Endothelial cell of umbilical vein (primary cell): Measurements from ENCODE around the gene ALKBH6. TPM values are rescaled to one million over a fixed set of nuclear protein-coding genes. Genes with fewer than 3 reads are reported as not detected.

Experiments
- BruUV-seq: library from RNA; stranded (reverse); fragments of 400-500 nt; replicated peaks from 2 replicates; lab custom pipeline; 2021; lab: Mats Ljungman, UMichigan
- CTCF ChIA-PET: fragments of 300-600, 350-600 bp; sonication (Branson Sonifier 250); formaldehyde crosslinking; loops from one replicate; lab custom pipeline; 2021; ENCODE audit warnings: antibody characterized with exemption, inconsistent platforms; lab: Charles Lee
- POLR2A ChIA-PET: fragments of 300-600, 350-600 bp; sonication (Branson Sonifier 250); formaldehyde crosslinking; loops from one replicate; lab custom pipeline; 2021; ENCODE audit warnings: antibody characterized with exemption, inconsistent platforms; lab: Charles Lee
- DNase-seq: peaks from one replicate; pipeline ENCODE4 v3.0.0-alpha.2; 2011; ENCODE audit warnings: low read depth, low spot score
- FAIRE-seq: peaks from 2 replicates; lab custom pipeline; 2011; peaks lifted over from hg19 to GRCh38; lab: Jason Lieb, UNC
- H2AFZ ChIP-seq: 2 replicates; pipeline ENCODE4 v1.6.0; 2012; ENCODE audit warnings: low read depth, low read length, control low read depth, inconsistent platforms
- H3K27ac ChIP-seq: 2 replicates; pipeline ENCODE4 v1.5.1; 2011; ENCODE audit warnings: low read depth, mild to moderate bottlenecking, control low read depth, low read length, moderate library complexity; ENCODE audit not compliant: insufficient read depth
- H3K27me3 ChIP-seq, 2 experiments: 2 replicates each; pipeline versions ENCODE4 v1.6.0 to v1.6.1; 2011; ENCODE audit warnings: low read length in 2 of 2, mixed read lengths in 1 of 2; ENCODE audit not compliant: control insufficient read depth in 2 of 2, insufficient read depth in 2 of 2
- H3K36me3 ChIP-seq, 2 experiments: 2 replicates in 1 of 2; 3 replicates in 1 of 2; pipeline ENCODE4 v1.5.1; 2011; ENCODE audit warnings: low read length in 2 of 2, mild to moderate bottlenecking in 1 of 2, moderate library complexity in 1 of 2; ENCODE audit not compliant: control insufficient read depth in 2 of 2, insufficient read depth in 2 of 2; ENCODE audit errors: extremely low read depth in 1 of 2
- H3K4me1 ChIP-seq: 3 replicates; pipeline ENCODE4 v1.5.1; 2011; ENCODE audit warnings: mild to moderate bottlenecking, low read length; ENCODE audit not compliant: control insufficient read depth, insufficient read depth; ENCODE audit errors: extremely low read depth
- H3K4me2 ChIP-seq: 2 replicates; pipeline ENCODE4 v1.6.1; 2011; ENCODE audit warnings: low read length, control low read depth, mixed read lengths; ENCODE audit not compliant: insufficient read depth
- H3K4me3 ChIP-seq, 3 experiments: fragments of 200-600 bp in 1 of 3; sonication (generic), shearing (Covaris generic) in 1 of 3; replicated peaks in 1 of 3; 2 replicates each; pipeline ENCODE4 v1.5.1; 2011 to 2016; ENCODE audit warnings: control low read depth in 3 of 3, low read length in 3 of 3, mild to moderate bottlenecking in 2 of 3, inconsistent platforms in 1 of 3, low read depth in 1 of 3, moderate library complexity in 1 of 3; ENCODE audit not compliant: insufficient read depth in 1 of 3
- H3K79me2 ChIP-seq: 2 replicates; pipeline ENCODE4 v1.6.0; 2012; ENCODE audit warnings: low read length, inconsistent platforms; ENCODE audit not compliant: control insufficient read depth, insufficient read depth
- H3K9ac ChIP-seq: replicated peaks from 2 replicates; pipeline ENCODE3; 2011; ENCODE audit warnings: low read length, control low read depth; ENCODE audit not compliant: insufficient read depth; ENCODE audit errors: extremely low read depth
- H3K9me1 ChIP-seq: replicated peaks from 3 replicates; pipeline ENCODE4 v1.6.0; 2011; ENCODE audit warnings: mild to moderate bottlenecking, low read length; ENCODE audit not compliant: control insufficient read depth, insufficient read depth; ENCODE audit errors: extremely low read depth
- H3K9me3 ChIP-seq: replicated peaks from 2 replicates; pipeline ENCODE4 v1.5.1; 2012; ENCODE audit warnings: low read length, inconsistent platforms; ENCODE audit not compliant: control insufficient read depth, insufficient read depth
- H4K20me1 ChIP-seq: replicated peaks from 2 replicates; pipeline ENCODE3; 2011; ENCODE audit warnings: mild to moderate bottlenecking, low read length; ENCODE audit not compliant: control insufficient read depth, insufficient read depth; ENCODE audit errors: extremely low read depth
- CTCF ChIP-seq, 2 donors: IDR thresholded peaks; 1 replicate in 1 of 2; 2 replicates in 1 of 2; pipeline ENCODE4 v1.5.1; 2011; ENCODE audit warnings: low read length in 2 of 2, mild to moderate bottlenecking in 2 of 2, moderate library complexity in 2 of 2, control low read depth in 1 of 2, inconsistent platforms in 1 of 2, low read depth in 1 of 2; ENCODE audit not compliant: insufficient read depth in 1 of 2; ENCODE audit errors: extremely low read depth in 1 of 2
- EZH2 ChIP-seq: IDR thresholded peaks from 2 replicates; pipeline ENCODE4 v1.6.1; 2012; ENCODE audit warnings: borderline replicate concordance, low read depth, mild to moderate bottlenecking, moderate library complexity, low read length, inconsistent platforms; ENCODE audit not compliant: severe bottlenecking
- FOS ChIP-seq: IDR thresholded peaks from 2 replicates; pipeline ENCODE4 v1.6.1; 2011; ENCODE audit warnings: mild to moderate bottlenecking, low read length, moderate library complexity, borderline replicate concordance; ENCODE audit not compliant: insufficient read depth
- GATA2 ChIP-seq: IDR thresholded peaks from 2 replicates; pipeline ENCODE4 v1.7.0; 2011; ENCODE audit warnings: low read depth, mild to moderate bottlenecking, moderate library complexity, mixed read lengths, low read length; ENCODE audit not compliant: insufficient read length, insufficient read depth
- JUN ChIP-seq: IDR thresholded peaks from 2 replicates; pipeline ENCODE4 v1.6.1; 2011; ENCODE audit warnings: borderline replicate concordance, low read depth; ENCODE audit not compliant: insufficient read length, insufficient read depth
- MAX ChIP-seq: IDR thresholded peaks from 2 replicates; pipeline ENCODE4 v1.6.1; 2011; ENCODE audit not compliant: insufficient read depth, insufficient read length
- MYC ChIP-seq: IDR thresholded peaks from one replicate; pipeline ENCODE4 v1.6.1; 2011; ENCODE audit warnings: mild to moderate bottlenecking, low read depth, low read length
- POLR2A ChIP-seq: IDR thresholded peaks from 2 replicates; pipeline ENCODE4 v1.6.1; 2012; ENCODE audit warnings: low read depth, mild to moderate bottlenecking, control low read depth, low read length
- POLR2AphosphoS5 ChIP-seq: IDR thresholded peaks from 2 replicates; pipeline ENCODE4 v1.6.1; 2012; ENCODE audit warnings: low read depth, mild to moderate bottlenecking, control low read depth, low read length, moderate library complexity; ENCODE audit not compliant: insufficient read depth
- dilution Hi-C: fragments of 300-500 bp; cut with MboI; formaldehyde crosslinking; loops from one replicate; pipeline ENCODE4 v1.15.0; 2019; ENCODE audit warnings: low sequenced_read_pairs; ENCODE audit not compliant: extremely low pct_ligation_motif_present
- intact Hi-C: fragments of 100-400 bp; cut with micrococcal nuclease; formaldehyde crosslinking; loops from one replicate; pipeline ENCODE4 v1.10.0; 2022
- polyA plus RNA-seq, 4 experiments: library from polyadenylated mRNA; depleted of rRNA in 3 of 4; stranded (reverse) in 3 of 4; unstranded in 1 of 4; fragments of >200 nt; gene quantifications; 2 replicates each; pipeline versions ENCODE4 v1.2.1 to v1.2.3, GENCODE V29; 2011 to 2012; ENCODE audit warnings: missing spikeins in 1 of 4
- total RNA-seq: library from RNA; stranded (reverse); gene quantifications from 2 replicates; pipeline ENCODE4 v1.2.3, GENCODE V29; 2021

Gene ALKBH6
- total and polyA plus RNA-seq, 2 donors (not counting 3 experiments of a cell fraction or from before 2014, with no cell fraction given) = 17.3 to 26.7 TPM

GRCh38 chr19:36006955-36007354, 7.1 kb downstream of the ALKBH6 start:
- ChIA-PET POLR2A (no interaction called here), CTCF (no interaction called here)
- no peaks in the 10 kb centered on the region for H3K36me3 ChIP-seq
- intact Hi-C loops (no loop called here), dilution Hi-C loops (no loop called here)
- BruUV-seq = no TSS peak
- TF ChIP-seq EZH2 (no peak), CTCF (IDR thresholded peaks at IDR 0.05; ENCODE audit: extremely low read depth in 1 of 2, insufficient read depth in 1 of 2, low read depth in 1 of 2, low read length in 2 of 2) (no peak), FOS (no peak), POLR2A (no peak), MYC (no peak)
- DNase-seq (no peak), FAIRE-seq (no peak)
- H3K4me3 ChIP-seq = no peak overlapping the region
- H3K79me2 ChIP-seq = no peaks in the 10 kb centered on the region
- no peak overlapping the region for H2AFZ ChIP-seq
- peaks cover 5% of the 10 kb centered on the region for H3K4me1 ChIP-seq
- H3K9ac ChIP-seq = no peak overlapping the region
- H3K4me2 ChIP-seq = no peak overlapping the region
- H3K9me1 ChIP-seq = no peaks in the 10 kb centered on the region
- H3K27ac ChIP-seq = no peak overlapping the region
- no peaks in the 10 kb centered on the region for H3K27me3 ChIP-seq
- H3K9me3 ChIP-seq = no peaks in the 10 kb centered on the region
- no peaks in the 10 kb centered on the region for H4K20me1 ChIP-seq

GRCh38 chr19:36003284-36003683, 10.7 kb downstream of the ALKBH6 start:
- dilution Hi-C loops = no loop called here
- Histone ChIP-seq H3K4me2 (no peak overlapping the region), H3K4me3 (no peak overlapping the region), H4K20me1 (no peaks in the 10 kb centered on the region), H2AFZ (no peak overlapping the region), H3K9me1 (no peaks in the 10 kb centered on the region), H3K27ac (no peak overlapping the region), H3K4me1 (no peaks in the 10 kb centered on the region), H3K27me3 (no peaks in the 10 kb centered on the region), H3K79me2 (no peaks in the 10 kb centered on the region), H3K36me3 (peaks cover 0 to 2% of the 10 kb centered on the region in 2 experiments), H3K9me3 (no peaks in the 10 kb centered on the region), H3K9ac (no peak overlapping the region)
- CTCF ChIA-PET = no interaction called here
- TF ChIP-seq MAX (no peak), EZH2 (no peak), JUN (no peak), POLR2AphosphoS5 (no peak), FOS (no peak), MYC (no peak), CTCF (IDR thresholded peaks at IDR 0.05; ENCODE audit: extremely low read depth in 1 of 2, insufficient read depth in 1 of 2, low read depth in 1 of 2, low read length in 2 of 2) (no peak), GATA2 (no peak), POLR2A (no peak)
- no TSS peak for BruUV-seq
- FAIRE-seq = no peak
- POLR2A ChIA-PET = no interaction called here
- no peak for DNase-seq
- intact Hi-C loops = no loop called here
